ENCODE results near the gene ZNF777. TPM values are rescaled to one million over a fixed set of nuclear protein-coding genes. Genes with fewer than 3 reads are reported as not detected.

ZNF777 gene
- total RNA-seq, 2 experiments from 2014 or later: 14.5 to 14.8 TPM

- TF ChIP-seq, protein P1, sequence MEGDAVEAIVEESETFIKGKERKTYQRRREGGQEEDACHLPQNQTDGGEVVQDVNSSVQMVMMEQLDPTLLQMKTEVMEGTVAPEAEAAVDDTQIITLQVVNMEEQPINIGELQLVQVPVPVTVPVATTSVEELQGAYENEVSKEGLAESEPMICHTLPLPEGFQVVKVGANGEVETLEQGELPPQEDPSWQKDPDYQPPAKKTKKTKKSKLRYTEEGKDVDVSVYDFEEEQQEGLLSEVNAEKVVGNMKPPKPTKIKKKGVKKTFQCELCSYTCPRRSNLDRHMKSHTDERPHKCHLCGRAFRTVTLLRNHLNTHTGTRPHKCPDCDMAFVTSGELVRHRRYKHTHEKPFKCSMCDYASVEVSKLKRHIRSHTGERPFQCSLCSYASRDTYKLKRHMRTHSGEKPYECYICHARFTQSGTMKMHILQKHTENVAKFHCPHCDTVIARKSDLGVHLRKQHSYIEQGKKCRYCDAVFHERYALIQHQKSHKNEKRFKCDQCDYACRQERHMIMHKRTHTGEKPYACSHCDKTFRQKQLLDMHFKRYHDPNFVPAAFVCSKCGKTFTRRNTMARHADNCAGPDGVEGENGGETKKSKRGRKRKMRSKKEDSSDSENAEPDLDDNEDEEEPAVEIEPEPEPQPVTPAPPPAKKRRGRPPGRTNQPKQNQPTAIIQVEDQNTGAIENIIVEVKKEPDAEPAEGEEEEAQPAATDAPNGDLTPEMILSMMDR (IDR thresholded peaks at IDR 0.05): no peak
- H3K36me3 ChIP-seq (ENCODE audit: insufficient read depth, low read length): no peaks in the 10 kb centered on the region
- H3K4me3 ChIP-seq (ENCODE audit: low read length): no peak overlapping the region
- DNase-seq: no peak
- intact Hi-C loops (cut with DNase I, micrococcal nuclease): loop anchor here (2.0 to 10.0 kb wide), 7 partner anchors 42 to 435 kb away; partner anchors contain the start of genes ZNF783 (in 2 of the 2), ZNF398 (in 1 of the 2), ZNF746 (in 1 of the 2) and ZNF777 (in 1 of the 2)
- no peaks in the 10 kb centered on the region for H3K36me3 Mint-ChIP-seq (ENCODE audit: low read depth)
- ATAC-seq (ENCODE audit: poor library complexity): no peak
- peaks cover 0 to 5% of the 10 kb centered on the region in 2 experiments for H3K27me3 ChIP-seq (ENCODE audit: control insufficient read depth in 1 of 2, insufficient read depth in 2 of 2, low read length in 2 of 2)
- POLR2A ChIA-PET: no interaction called here
- peaks cover 6% of the 10 kb centered on the region for H3K4me1 Mint-ChIP-seq (ENCODE audit: low read depth)
- H3K27ac Mint-ChIP-seq: no peak overlapping the region
- peaks cover 17% of the 10 kb centered on the region for H3K4me1 ChIP-seq (ENCODE audit: insufficient read depth, low read length)
- H3K9me3 ChIP-seq (ENCODE audit: control insufficient read depth in 1 of 2, insufficient read depth in 1 of 2, low read length in 2 of 2): peaks cover 0 to 4% of the 10 kb centered on the region in 2 experiments
- H3K27ac ChIP-seq (ENCODE audit: low read depth in 1 of 2, low read length in 2 of 2): no peak overlapping the region
- H3K9me3 Mint-ChIP-seq: no peaks in the 10 kb centered on the region
- peaks cover 6% of the 10 kb centered on the region for H3K27me3 Mint-ChIP-seq
- CTCF ChIA-PET: no interaction called here
- peak overlapping the region; percentile 35 for H3K4me3 Mint-ChIP-seq
Measured at GRCh38 chr7:149420006-149420405, 40.9 kb downstream of the ZNF777 start.

DNA sequence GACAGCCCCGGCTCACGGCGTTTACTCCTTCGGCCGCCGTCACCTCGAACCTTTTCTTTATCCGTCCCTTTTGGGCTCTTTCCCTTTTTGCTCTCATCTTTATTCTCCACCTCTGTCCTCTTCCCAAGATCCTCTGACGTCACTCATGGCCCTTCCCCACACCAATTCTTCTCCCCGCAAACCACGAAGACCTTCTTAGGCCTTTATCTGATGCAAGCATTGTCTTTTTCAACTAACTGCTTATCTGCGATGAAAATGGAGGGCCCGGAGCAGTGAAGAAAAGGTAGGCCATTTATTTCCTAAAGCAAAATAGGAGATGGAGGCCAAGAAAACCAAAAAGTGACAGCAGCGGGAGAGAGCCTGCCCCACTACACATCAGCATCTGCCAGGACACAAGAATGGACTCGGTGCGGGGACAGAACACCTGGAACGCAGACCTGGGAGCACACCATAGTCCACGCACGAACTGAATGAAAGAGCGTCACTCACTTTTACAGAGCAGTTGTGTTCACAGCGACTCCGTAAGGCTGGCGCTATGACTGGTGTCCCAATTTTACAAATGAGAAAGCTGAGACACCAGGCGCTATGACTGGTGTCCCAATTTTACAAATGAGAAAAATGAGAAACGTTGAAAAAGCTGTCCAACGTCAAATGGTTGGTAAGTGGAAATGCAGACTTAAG is 45.3 kb downstream of the ZNF777 start:
- peaks cover 15 to 16% of the 10 kb centered on the region in 2 experiments for H3K27me3 ChIP-seq (ENCODE audit: control insufficient read depth in 1 of 2, insufficient read depth in 2 of 2, low read length in 2 of 2)
- H3K4me1 ChIP-seq (ENCODE audit: insufficient read depth, low read length): no peaks in the 10 kb centered on the region
- Mint-ChIP-seq H3K27me3 (peaks cover 44% of the 10 kb centered on the region), H3K27ac (peak overlapping the region; percentile 80), H3K4me3 (peak overlapping the region; percentile 78), H3K36me3 (ENCODE audit: low read depth) (no peaks in the 10 kb centered on the region), H3K9me3 (no peaks in the 10 kb centered on the region), H3K4me1 (ENCODE audit: low read depth) (peaks cover 19% of the 10 kb centered on the region)
- H3K4me3 ChIP-seq (ENCODE audit: low read length): peak overlapping the region; percentile 40
- ChIA-PET POLR2A (no interaction called here), CTCF (interaction anchor here (0.6 kb wide), 1 partner anchor 106 kb away, joined by 3 read pairs; no protein-coding TSS in a partner anchor)
- peaks cover 0 to 4% of the 10 kb centered on the region in 2 experiments for H3K9me3 ChIP-seq (ENCODE audit: control insufficient read depth in 1 of 2, insufficient read depth in 1 of 2, low read length in 2 of 2)
- peak in 3 of 14 experiments; percentile 7 to 34 (median 25) for DNase-seq
- TF ChIP-seq, protein P1 (IDR thresholded peaks at IDR 0.05): no peak
- intact Hi-C loops (cut with DNase I, micrococcal nuclease): no loop called here
- H3K27ac ChIP-seq (ENCODE audit: low read depth in 1 of 2, low read length in 2 of 2): no peak overlapping the region
- ATAC-seq (ENCODE audit: poor library complexity): no peak
- no peaks in the 10 kb centered on the region for H3K36me3 ChIP-seq (ENCODE audit: insufficient read depth, low read length)

- Mint-ChIP-seq H3K36me3 (ENCODE audit: low read depth) (no peaks in the 10 kb centered on the region), H3K27me3 (peaks cover 51% of the 10 kb centered on the region), H3K4me1 (ENCODE audit: low read depth) (peaks cover 19% of the 10 kb centered on the region), H3K4me3 (peak overlapping the region; percentile 78), H3K27ac (peak overlapping the region; percentile 80), H3K9me3 (no peaks in the 10 kb centered on the region)
- H3K9me3 ChIP-seq (ENCODE audit: control insufficient read depth in 1 of 2, insufficient read depth in 1 of 2, low read length in 2 of 2): peaks cover 0 to 4% of the 10 kb centered on the region in 2 experiments
- H3K27ac ChIP-seq (ENCODE audit: low read depth in 1 of 2, low read length in 2 of 2): no peak overlapping the region
- TF ChIP-seq, protein P1 (IDR thresholded peaks at IDR 0.05): no peak
- intact Hi-C loops (cut with DNase I, micrococcal nuclease): no loop called here
- ATAC-seq (ENCODE audit: poor library complexity) (peak; percentile 59), DNase-seq (peak; percentile 16 to 67 (median 39))
- CTCF ChIA-PET: interaction anchor here (1.1 kb wide), 1 partner anchor 8 kb away, joined by 3 read pairs; no protein-coding TSS in a partner anchor
- peaks cover 15 to 16% of the 10 kb centered on the region in 2 experiments for H3K27me3 ChIP-seq (ENCODE audit: control insufficient read depth in 1 of 2, insufficient read depth in 2 of 2, low read length in 2 of 2)
- no peaks in the 10 kb centered on the region for H3K4me1 ChIP-seq (ENCODE audit: insufficient read depth, low read length)
- peak overlapping the region; percentile 40 for H3K4me3 ChIP-seq (ENCODE audit: low read length)
- no peaks in the 10 kb centered on the region for H3K36me3 ChIP-seq (ENCODE audit: insufficient read depth, low read length)
- POLR2A ChIA-PET: no interaction called here
Measured at GRCh38 chr7:149414745-149415390, 46.0 kb downstream of the ZNF777 start.

All from CD4-positive, alpha-beta T cell (primary cell).